ENCODE data around the gene GLYATL1. TPM values are rescaled to one million over a fixed set of nuclear protein-coding genes. Genes with fewer than 3 reads are reported as not detected.

The GLYATL1 gene
- total and polyA plus RNA-seq, 2 donors (not counting 1 experiment from before 2014, with no cell fraction given) = 0.33 to 0.51 TPM

DNA sequence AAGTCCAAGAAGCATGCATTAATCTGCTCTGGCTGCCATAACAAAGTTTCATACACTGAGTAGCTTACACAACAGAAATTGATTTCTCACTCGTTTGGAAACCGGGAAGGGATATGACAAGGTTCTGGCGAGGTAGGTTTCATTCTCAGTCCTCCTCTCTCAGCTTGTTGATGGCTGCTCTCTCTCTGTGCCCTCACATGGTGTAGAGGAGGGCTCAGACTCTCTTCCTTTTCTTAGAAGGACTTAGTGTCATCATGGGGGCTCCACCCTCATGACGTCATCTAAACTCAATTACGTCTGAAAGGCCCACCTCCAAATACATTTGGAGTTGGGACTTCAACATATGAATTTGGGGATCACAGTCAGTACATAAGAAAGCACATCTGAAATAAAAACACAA is 18.6 kb downstream of the GLYATL1 start:
- no peak for DNase-seq (ENCODE audit: low read depth in 2 of 2)

DNA sequence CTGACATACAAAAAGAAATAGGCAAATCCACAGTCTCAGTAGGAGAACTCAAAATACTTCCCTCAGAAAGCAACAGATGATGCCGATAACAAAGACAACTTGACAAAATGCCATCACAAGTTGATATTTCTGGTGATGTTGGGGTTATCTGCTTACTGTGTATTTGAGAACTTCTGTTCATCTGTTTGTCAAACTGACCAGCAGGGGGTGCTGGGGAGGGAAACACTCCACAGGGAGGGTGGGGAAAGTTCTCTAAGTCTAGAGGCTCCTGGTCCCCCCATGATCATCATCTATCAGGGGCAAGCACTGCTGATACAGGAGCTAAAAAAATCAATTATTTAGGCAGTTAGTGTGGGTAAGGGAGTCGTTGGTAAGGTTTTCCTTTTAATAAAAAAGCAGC is 19.2 kb downstream of the GLYATL1 start:
- no peak overlapping the region for H2AFZ ChIP-seq (ENCODE audit: low read length)
- H3K79me2 ChIP-seq (ENCODE audit: control insufficient read depth, insufficient read depth, low read length) = no peaks in the 10 kb centered on the region
- no peaks in the 10 kb centered on the region for H3K9me3 ChIP-seq (ENCODE audit: control insufficient read depth, insufficient read depth, low read depth, low read length)
- no peak for DNase-seq (ENCODE audit: low read depth in 2 of 2)
- no peak overlapping the region for H3K4me3 ChIP-seq (replicated peaks in 1 of 4; ENCODE audit: control extremely low read depth in 1 of 4, insufficient read depth in 1 of 4, low read depth in 3 of 4, low read length in 4 of 4)
- no peaks in the 10 kb centered on the region for H3K4me1 ChIP-seq (ENCODE audit: control insufficient read depth, extremely low read depth, insufficient read depth, low read length)
- H3K36me3 ChIP-seq (ENCODE audit: control insufficient read depth, insufficient read depth, low read length) = no peaks in the 10 kb centered on the region
- no peaks in the 10 kb centered on the region for H3K27me3 ChIP-seq (ENCODE audit: control insufficient read depth, insufficient read depth, low read length)
- H3K4me2 ChIP-seq (ENCODE audit: extremely low read depth, insufficient read depth, low read length) = no peak overlapping the region
- H3K9ac ChIP-seq (ENCODE audit: insufficient read depth, low read length) = no peak overlapping the region
- H4K20me1 ChIP-seq (ENCODE audit: control insufficient read depth, extremely low read depth, insufficient read depth, low read length) = no peaks in the 10 kb centered on the region
- no peak for TF ChIP-seq EZH2 (IDR thresholded peaks at IDR 0.05; ENCODE audit: low read length, missing control alignments)
- TF ChIP-seq, protein P1, sequence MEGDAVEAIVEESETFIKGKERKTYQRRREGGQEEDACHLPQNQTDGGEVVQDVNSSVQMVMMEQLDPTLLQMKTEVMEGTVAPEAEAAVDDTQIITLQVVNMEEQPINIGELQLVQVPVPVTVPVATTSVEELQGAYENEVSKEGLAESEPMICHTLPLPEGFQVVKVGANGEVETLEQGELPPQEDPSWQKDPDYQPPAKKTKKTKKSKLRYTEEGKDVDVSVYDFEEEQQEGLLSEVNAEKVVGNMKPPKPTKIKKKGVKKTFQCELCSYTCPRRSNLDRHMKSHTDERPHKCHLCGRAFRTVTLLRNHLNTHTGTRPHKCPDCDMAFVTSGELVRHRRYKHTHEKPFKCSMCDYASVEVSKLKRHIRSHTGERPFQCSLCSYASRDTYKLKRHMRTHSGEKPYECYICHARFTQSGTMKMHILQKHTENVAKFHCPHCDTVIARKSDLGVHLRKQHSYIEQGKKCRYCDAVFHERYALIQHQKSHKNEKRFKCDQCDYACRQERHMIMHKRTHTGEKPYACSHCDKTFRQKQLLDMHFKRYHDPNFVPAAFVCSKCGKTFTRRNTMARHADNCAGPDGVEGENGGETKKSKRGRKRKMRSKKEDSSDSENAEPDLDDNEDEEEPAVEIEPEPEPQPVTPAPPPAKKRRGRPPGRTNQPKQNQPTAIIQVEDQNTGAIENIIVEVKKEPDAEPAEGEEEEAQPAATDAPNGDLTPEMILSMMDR (conservative IDR thresholded peaks at IDR 0.05 in 1 of 2, IDR thresholded peaks at IDR 0.05 in 1 of 2; ENCODE audit: low read depth in 1 of 2, low read length in 2 of 2) = peak; percentile 11 to 28
- H3K27ac ChIP-seq (ENCODE audit: insufficient read depth, low read length) = no peak overlapping the region

More for the DNA sequence above, 18.6 kb downstream of the GLYATL1 start:
- H3K27ac ChIP-seq (ENCODE audit: insufficient read depth, low read length) = no peak overlapping the region
- no peak overlapping the region for H2AFZ ChIP-seq (ENCODE audit: low read length)
- H3K4me1 ChIP-seq (ENCODE audit: control insufficient read depth, extremely low read depth, insufficient read depth, low read length) = no peaks in the 10 kb centered on the region
- H4K20me1 ChIP-seq (ENCODE audit: control insufficient read depth, extremely low read depth, insufficient read depth, low read length) = no peaks in the 10 kb centered on the region
- TF ChIP-seq EZH2 (IDR thresholded peaks at IDR 0.05; ENCODE audit: low read length, missing control alignments) = no peak
- TF ChIP-seq, protein P1 (conservative IDR thresholded peaks at IDR 0.05 in 1 of 2, IDR thresholded peaks at IDR 0.05 in 1 of 2; ENCODE audit: low read depth in 1 of 2, low read length in 2 of 2) = no peak
- H3K9ac ChIP-seq (ENCODE audit: insufficient read depth, low read length) = no peak overlapping the region
- no peak overlapping the region for H3K4me3 ChIP-seq (replicated peaks in 1 of 4; ENCODE audit: control extremely low read depth in 1 of 4, insufficient read depth in 1 of 4, low read depth in 3 of 4, low read length in 4 of 4)
- no peak overlapping the region for H3K4me2 ChIP-seq (ENCODE audit: extremely low read depth, insufficient read depth, low read length)
- H3K9me3 ChIP-seq (ENCODE audit: control insufficient read depth, insufficient read depth, low read depth, low read length) = no peaks in the 10 kb centered on the region
- no peaks in the 10 kb centered on the region for H3K79me2 ChIP-seq (ENCODE audit: control insufficient read depth, insufficient read depth, low read length)
- H3K36me3 ChIP-seq (ENCODE audit: control insufficient read depth, insufficient read depth, low read length) = no peaks in the 10 kb centered on the region
- H3K27me3 ChIP-seq (ENCODE audit: control insufficient read depth, insufficient read depth, low read length) = no peaks in the 10 kb centered on the region

DNA sequence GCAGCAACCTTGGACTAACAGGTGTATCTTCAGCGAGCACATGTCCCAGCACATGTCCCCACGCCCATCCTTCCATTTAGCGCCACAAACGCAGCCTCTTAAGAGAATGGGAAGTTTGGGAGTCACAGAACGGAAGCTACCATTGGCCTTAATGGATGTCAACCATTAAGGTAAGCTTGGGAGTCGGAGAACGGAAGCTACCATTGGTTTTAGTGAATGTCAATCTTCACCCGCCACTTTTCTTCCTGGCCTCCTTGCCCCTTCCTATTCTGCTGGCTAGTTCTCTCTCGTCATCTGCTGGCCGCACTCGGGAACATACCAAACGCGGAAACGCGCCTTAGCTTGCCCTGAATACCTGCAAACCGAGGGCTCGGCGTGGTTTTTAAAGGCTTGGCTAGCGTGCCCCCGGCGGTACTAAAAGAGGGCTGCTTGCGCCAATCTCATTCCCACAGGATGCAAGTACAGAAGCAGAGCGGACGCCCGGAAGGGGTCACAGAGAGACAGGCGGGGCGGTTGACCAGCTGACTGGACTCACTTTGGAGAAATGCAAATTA is 24.3 kb downstream of the GLYATL1 start:
- Histone ChIP-seq H3K4me1 (ENCODE audit: control insufficient read depth, extremely low read depth, insufficient read depth, low read length) (no peaks in the 10 kb centered on the region), H3K79me2 (ENCODE audit: control insufficient read depth, insufficient read depth, low read length) (no peaks in the 10 kb centered on the region), H3K27ac (ENCODE audit: insufficient read depth, low read length) (no peak overlapping the region), H3K9ac (ENCODE audit: insufficient read depth, low read length) (no peak overlapping the region), H2AFZ (ENCODE audit: low read length) (peak overlapping the region; percentile 35), H3K4me3 (replicated peaks in 1 of 4; ENCODE audit: control extremely low read depth in 1 of 4, insufficient read depth in 1 of 4, low read depth in 3 of 4, low read length in 4 of 4) (peak overlapping the region in 2 of 4 experiments; percentile 38 to 40), H3K27me3 (ENCODE audit: control insufficient read depth, insufficient read depth, low read length) (no peaks in the 10 kb centered on the region), H3K4me2 (ENCODE audit: extremely low read depth, insufficient read depth, low read length) (peak overlapping the region; percentile 75), H4K20me1 (ENCODE audit: control insufficient read depth, extremely low read depth, insufficient read depth, low read length) (no peaks in the 10 kb centered on the region), H3K36me3 (ENCODE audit: control insufficient read depth, insufficient read depth, low read length) (no peaks in the 10 kb centered on the region), H3K9me3 (ENCODE audit: control insufficient read depth, insufficient read depth, low read depth, low read length) (no peaks in the 10 kb centered on the region)
- DNase-seq (ENCODE audit: low read depth in 2 of 2) = peak; percentile 82 to 84
- TF ChIP-seq, protein P1 (conservative IDR thresholded peaks at IDR 0.05 in 1 of 2, IDR thresholded peaks at IDR 0.05 in 1 of 2; ENCODE audit: low read depth in 1 of 2, low read length in 2 of 2) = peak; percentile 25 to 29
- no peak for TF ChIP-seq EZH2 (IDR thresholded peaks at IDR 0.05; ENCODE audit: low read length, missing control alignments)

Measured in fibroblast of lung (primary cell).